Mammary epithelial cell (primary cell): Measurements from ENCODE around the gene CMPK1.

ENCODE experiments used
- CTCF ChIP-seq, 2 donors: IDR thresholded peaks in 1 of 2; conservative IDR thresholded peaks in 1 of 2; 2 replicates each; pipeline ENCODE4 v1.5.1; 2011 to 2012; ENCODE audit warnings: inconsistent platforms in 2 of 2, low read length in 2 of 2, mild to moderate bottlenecking in 2 of 2, control low read depth in 1 of 2, low read depth in 1 of 2; ENCODE audit not compliant: insufficient read depth in 1 of 2; ENCODE audit errors: extremely low read depth in 1 of 2
- EZH2 ChIP-seq: IDR thresholded peaks from 2 replicates; pipeline ENCODE4 v1.6.1; 2012; ENCODE audit warnings: low read length, inconsistent platforms, borderline replicate concordance

GRCh38 chr1:47331875-47332274 is 1.7 kb upstream of the CMPK1 start:
- TF ChIP-seq CTCF (conservative IDR thresholded peaks at IDR 0.05 in 1 of 2, IDR thresholded peaks at IDR 0.05 in 1 of 2; ENCODE audit: extremely low read depth in 1 of 2, insufficient read depth in 1 of 2, low read depth in 1 of 2, low read length in 2 of 2), result no peak
- no peak for TF ChIP-seq EZH2
